Pancreas (tissue), 10 donors: ENCODE data around the gene STRIP1. TPM values are rescaled to one million over a fixed set of nuclear protein-coding genes. Genes with fewer than 3 reads are reported as not detected.
A peak's percentile ranks its signal among the peaks of the same experiment; 100 is the strongest.

Experiments used
- ATAC-seq, 4 donors: fragments of 200-7000 bp; cut with Tn5 transposase; one replicate each; pipeline versions ENCODE4 v1.8.0 to v1.9.1; 2020; ENCODE audit warnings: mild to moderate bottlenecking in 4 of 4, moderate library complexity in 4 of 4
- DNase-seq, 6 donors: peaks; one replicate each; pipeline ENCODE4 v3.0.0-alpha.2; 2020
- FAIRE-seq: peaks from 2 replicates; lab custom pipeline; 2012; peaks lifted over from hg19 to GRCh38; lab: Jason Lieb, UNC
- H3K27ac ChIP-seq, 4 donors: fragments of 200-600 bp; sonication (generic); 1 replicate in 3 of 4; 2 replicates in 1 of 4; pipeline versions ENCODE4 v1.5.0 to v1.8.0; 2020
- H3K27me3 ChIP-seq, 4 donors: fragments of 200-600 bp; one replicate each; pipeline ENCODE4 v1.8.0; 2021
- H3K36me3 ChIP-seq, 3 donors: fragments of 200-600 bp; sonication (generic) in 1 of 3; one replicate each; pipeline versions ENCODE4 v1.5.0 to v1.8.0; 2020 to 2021
- H3K4me1 ChIP-seq, 3 donors: fragments of 200-600 bp; one replicate each; pipeline ENCODE4 v1.8.0; 2021
- H3K4me3 ChIP-seq, 4 donors: fragments of 200-600 bp; sonication (generic) in 2 of 4; one replicate each; pipeline versions ENCODE4 v1.5.0 to v1.8.0; 2020 to 2021
- H3K9me3 ChIP-seq, 4 donors: fragments of 200-600 bp; one replicate each; pipeline ENCODE4 v1.8.0; 2021
- WGBS, 2 donors: extraction: QIAGEN DNeasy Blood & Tissue Kit; methylation state at CpG; one replicate each; pipeline ENCODE4 v1.1.7; 2013; 5-methylcytosine and 5-hydroxymethylcytosine counted together
- intact Hi-C, 3 donors: fragments of 100-400 bp; cut with DNase I; formaldehyde crosslinking; loops; one replicate each; pipeline versions ENCODE4 v1.11.1 to v1.14.2; 2022
- polyA plus RNA-seq, 2 donors: library from polyadenylated mRNA; stranded (reverse); fragments of 200-250 nt; gene quantifications; one replicate each; pipeline ENCODE4 v1.2.3, GENCODE V29; 2013
- total RNA-seq, 6 donors: library from RNA; stranded (reverse); fragmentation: NEBNext Ultra II Directional in 4 of 6; extraction: Animal tissue kit (Norgen Biotek cat#: 25700) in 4 of 6; gene quantifications; one replicate each; pipeline versions ENCODE4 v1.2.1 to v1.2.4, GENCODE V29; 2021 to 2023
- TF ChIP-seq, protein P1 (sequence below), 4 donors: fragments of 200-600 bp; sonication (generic) in 3 of 4; IDR thresholded peaks; one replicate each; pipeline versions ENCODE4 v1.5.0 to v1.8.0; 2021; ENCODE audit warnings: antibody characterized with exemption in 4 of 4
- donor health status: healthy with polysubstance abuse.
- donor health status: DM: no; HTN: no; CAD: no; lungs with moderate emphysema.
- donor health status: DM: no; HTN: no; CAD: no.
- donor health status: control.
- donor health status: control.
- donor health status: Bipolar disorder and iron deficiency.
- donor health status: DM: yes; HTN: yes; CAD: no.
- donor health status: DM: no; HTN: no; CAD: no.
- donor health status: DM: no; HTN: no; CAD: no.
- donor health status: DM: yes; HTN: yes; CAD: no.

STRIP1 gene
- total and polyA plus RNA-seq, 8 donors = 10.7 to 24.9 (median 14.5) TPM

DNA sequence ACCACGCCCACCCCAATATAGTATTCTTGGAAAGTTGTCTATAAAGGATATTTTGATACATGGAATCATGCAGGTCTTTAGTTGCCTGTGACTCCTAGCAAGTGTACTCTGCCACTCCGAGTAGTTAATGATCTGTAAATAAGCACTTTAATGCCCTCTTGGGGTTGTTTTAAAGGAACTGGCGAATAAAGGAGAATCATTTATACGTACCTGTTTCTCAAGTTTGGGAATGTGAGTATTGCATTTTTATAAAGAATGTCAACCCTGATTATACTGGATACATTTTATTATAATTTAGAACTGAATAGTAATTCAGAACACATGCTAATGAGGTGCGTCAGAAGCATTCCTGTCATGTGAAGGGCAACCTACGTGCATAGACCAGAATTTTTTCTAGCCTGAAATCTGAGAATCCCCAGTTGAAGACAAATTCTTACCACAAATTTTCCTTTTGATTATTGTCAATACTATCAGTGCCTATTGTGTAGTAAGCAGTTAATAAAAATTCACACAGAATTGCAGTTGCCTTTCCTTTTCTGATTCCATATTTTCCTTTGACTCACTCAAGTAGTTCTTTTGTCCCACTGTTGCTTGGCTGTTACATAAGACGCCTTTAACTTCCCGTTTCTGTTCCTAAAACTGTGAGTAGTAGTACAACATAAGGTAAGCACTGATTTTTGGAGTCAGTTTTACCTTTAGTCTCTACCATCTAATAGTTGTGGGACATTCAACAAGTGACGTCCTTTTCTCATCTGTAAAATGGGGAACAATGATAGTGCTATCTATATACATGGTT is 44.7 kb upstream of the STRIP1 start:
- DNase-seq = no peak
- Histone ChIP-seq H3K36me3 (no peaks in the 10 kb centered on the region), H3K4me3 (no peak overlapping the region), H3K4me1 (peaks cover 19 to 67% (median 51%) of the 10 kb centered on the region in 3 donors), H3K9me3 (no peaks in the 10 kb centered on the region), H3K27me3 (no peaks in the 10 kb centered on the region), H3K27ac (no peak overlapping the region)
- 60 to 61% methylated on average over 9 of the region's 9 CpGs for WGBS, 2 donors
- TF ChIP-seq, protein P1, sequence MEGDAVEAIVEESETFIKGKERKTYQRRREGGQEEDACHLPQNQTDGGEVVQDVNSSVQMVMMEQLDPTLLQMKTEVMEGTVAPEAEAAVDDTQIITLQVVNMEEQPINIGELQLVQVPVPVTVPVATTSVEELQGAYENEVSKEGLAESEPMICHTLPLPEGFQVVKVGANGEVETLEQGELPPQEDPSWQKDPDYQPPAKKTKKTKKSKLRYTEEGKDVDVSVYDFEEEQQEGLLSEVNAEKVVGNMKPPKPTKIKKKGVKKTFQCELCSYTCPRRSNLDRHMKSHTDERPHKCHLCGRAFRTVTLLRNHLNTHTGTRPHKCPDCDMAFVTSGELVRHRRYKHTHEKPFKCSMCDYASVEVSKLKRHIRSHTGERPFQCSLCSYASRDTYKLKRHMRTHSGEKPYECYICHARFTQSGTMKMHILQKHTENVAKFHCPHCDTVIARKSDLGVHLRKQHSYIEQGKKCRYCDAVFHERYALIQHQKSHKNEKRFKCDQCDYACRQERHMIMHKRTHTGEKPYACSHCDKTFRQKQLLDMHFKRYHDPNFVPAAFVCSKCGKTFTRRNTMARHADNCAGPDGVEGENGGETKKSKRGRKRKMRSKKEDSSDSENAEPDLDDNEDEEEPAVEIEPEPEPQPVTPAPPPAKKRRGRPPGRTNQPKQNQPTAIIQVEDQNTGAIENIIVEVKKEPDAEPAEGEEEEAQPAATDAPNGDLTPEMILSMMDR (IDR thresholded peaks at IDR 0.05) = no peak
- intact Hi-C loops = loop anchor here in 2 of 3 donors (10.0 kb wide), 2 partner anchors 355 to 445 kb away; partner anchors contain the start of gene GNAI3 (in 1 of the 2)
- FAIRE-seq = no peak
- ATAC-seq = no peak

DNA sequence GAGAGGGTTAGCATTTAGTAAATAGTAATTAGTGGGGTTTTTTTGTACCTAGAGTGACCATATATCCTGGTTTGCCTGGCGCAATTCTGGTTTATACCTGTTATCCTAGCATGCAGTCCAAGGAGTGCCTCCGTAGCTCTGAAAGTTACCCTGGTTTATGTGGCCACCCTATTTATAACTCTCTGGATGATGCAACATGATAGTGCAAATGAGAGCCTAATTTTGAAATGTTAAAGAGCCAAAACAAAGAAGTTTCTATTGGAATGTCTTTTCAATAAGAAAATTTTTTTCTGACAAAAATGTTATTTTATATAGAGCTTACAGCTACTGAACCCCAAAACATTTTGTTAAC is 44.1 kb upstream of the STRIP1 start:
- no peak overlapping the region for H3K27ac ChIP-seq
- ATAC-seq = no peak
- H3K36me3 ChIP-seq = no peaks in the 10 kb centered on the region
- no peaks in the 10 kb centered on the region for H3K27me3 ChIP-seq
- peaks cover 24 to 70% (median 57%) of the 10 kb centered on the region in 3 donors for H3K4me1 ChIP-seq
- no peak for DNase-seq
- no peaks in the 10 kb centered on the region for H3K9me3 ChIP-seq
- TF ChIP-seq, protein P1 (IDR thresholded peaks at IDR 0.05) = no peak
- 82 to 89% methylated on average over 2 of the region's 2 CpGs for WGBS, 2 donors
- intact Hi-C loops = no loop called here
- no peak overlapping the region for H3K4me3 ChIP-seq
- FAIRE-seq = no peak

GRCh38 chr1:109991400-109991925 is 43.0 kb upstream of the STRIP1 start:
- Histone ChIP-seq H3K4me3 (no peak overlapping the region), H3K9me3 (no peaks in the 10 kb centered on the region), H3K36me3 (no peaks in the 10 kb centered on the region), H3K27me3 (no peaks in the 10 kb centered on the region), H3K4me1 (peaks cover 25 to 66% (median 56%) of the 10 kb centered on the region in 3 donors), H3K27ac (no peak overlapping the region)
- intact Hi-C loops = no loop called here
- DNase-seq = no peak
- 77 to 80% methylated on average over 5 of the region's 5 CpGs for WGBS, 2 donors
- FAIRE-seq = no peak
- no peak for ATAC-seq
- TF ChIP-seq, protein P1 (IDR thresholded peaks at IDR 0.05) = no peak

- intact Hi-C loops = no loop called here
- Histone ChIP-seq H3K27ac (no peak overlapping the region), H3K27me3 (no peaks in the 10 kb centered on the region), H3K36me3 (no peaks in the 10 kb centered on the region), H3K4me1 (peaks cover 23 to 47% (median 44%) of the 10 kb centered on the region in 3 donors), H3K4me3 (no peak overlapping the region), H3K9me3 (no peaks in the 10 kb centered on the region)
- DNase-seq = no peak
- no peak for FAIRE-seq
- peak; percentile 30 to 57 (median 50) for ATAC-seq
- TF ChIP-seq, protein P1 (IDR thresholded peaks at IDR 0.05) = no peak
- 48 to 53% methylated on average over 3 of the region's 3 CpGs for WGBS, 2 donors
These were observed 40.5 kb upstream of the STRIP1 start for GRCh38 chr1:109993885-109994284.

GRCh38 chr1:109994654-109995053 is 39.8 kb upstream of the STRIP1 start:
- peaks cover 23 to 46% (median 40%) of the 10 kb centered on the region in 3 donors for H3K4me1 ChIP-seq
- no peak overlapping the region for H3K4me3 ChIP-seq
- peak overlapping the region in 1 of 4 donors; percentile 10 for H3K27ac ChIP-seq
- H3K36me3 ChIP-seq = no peaks in the 10 kb centered on the region
- DNase-seq = no peak
- FAIRE-seq = no peak
- intact Hi-C loops = no loop called here
- ATAC-seq = peak in 2 of 4 donors; percentile 29 to 50
- H3K9me3 ChIP-seq = no peaks in the 10 kb centered on the region
- TF ChIP-seq, protein P1 (IDR thresholded peaks at IDR 0.05) = no peak
- H3K27me3 ChIP-seq = no peaks in the 10 kb centered on the region
- WGBS, 2 donors = 10 to 18% methylated on average over 1 of the region's 1 CpG
